Measurements from ENCODE around the gene CSH2. TPM values are rescaled to one million over a fixed set of nuclear protein-coding genes. Genes with fewer than 3 reads are reported as not detected.

CSH2 gene
- total RNA-seq = not detected in 2 replicates

DNA sequence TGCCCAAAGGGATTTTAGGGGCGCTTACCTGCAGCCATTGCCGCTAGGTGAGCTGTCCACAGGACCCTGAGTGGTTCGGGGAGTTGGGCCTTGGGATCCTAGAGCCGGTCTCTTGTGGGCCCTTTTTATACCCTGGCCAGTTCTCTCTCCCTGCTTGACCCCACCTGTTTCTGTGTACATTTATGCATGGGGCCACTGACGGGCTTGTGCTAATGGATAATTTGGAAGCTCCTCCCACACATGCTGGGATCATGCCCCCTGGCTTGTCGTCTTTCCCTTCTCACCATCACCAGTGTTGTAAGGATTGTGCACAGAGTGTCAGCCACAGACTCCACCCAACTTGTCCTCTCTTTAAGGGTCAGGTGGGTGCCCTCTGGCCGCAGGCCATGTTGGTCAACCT is at the start of gene CSH2:
CSH2 (minus strand) TSS at position 101 of the 400 bp plus-strand sequence; CDS start at position 38, 63 bp downstream.

DNA sequence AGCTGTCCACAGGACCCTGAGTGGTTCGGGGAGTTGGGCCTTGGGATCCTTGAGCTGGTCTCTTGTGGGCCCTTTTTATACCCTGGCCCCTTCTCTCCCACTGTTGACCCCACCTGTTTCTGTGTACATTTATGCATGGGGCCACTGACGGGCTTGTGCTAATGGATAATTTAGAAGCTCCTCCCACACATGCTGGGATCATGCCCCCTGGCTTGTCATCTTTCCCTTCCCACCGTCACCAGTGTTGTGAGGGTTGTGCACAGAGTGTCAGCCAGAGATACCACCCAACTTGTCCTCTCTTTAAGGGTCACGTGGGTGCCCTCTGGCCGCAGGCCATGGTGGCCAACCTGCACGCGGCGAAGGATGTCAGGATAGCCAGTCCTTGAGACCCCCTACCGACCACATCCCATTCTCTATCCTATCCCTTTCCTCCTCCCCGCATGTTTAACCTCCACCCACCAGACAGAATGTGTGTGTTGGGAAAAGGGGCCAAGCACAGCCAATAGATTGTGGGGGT is 45.4 kb upstream of the CSH2 start, which contains the start of gene GH1:
GH1 (minus strand) TSS at position 51 of the 517 bp plus-strand sequence. CDS start 63 bp downstream, outside the sequence.

DNA sequence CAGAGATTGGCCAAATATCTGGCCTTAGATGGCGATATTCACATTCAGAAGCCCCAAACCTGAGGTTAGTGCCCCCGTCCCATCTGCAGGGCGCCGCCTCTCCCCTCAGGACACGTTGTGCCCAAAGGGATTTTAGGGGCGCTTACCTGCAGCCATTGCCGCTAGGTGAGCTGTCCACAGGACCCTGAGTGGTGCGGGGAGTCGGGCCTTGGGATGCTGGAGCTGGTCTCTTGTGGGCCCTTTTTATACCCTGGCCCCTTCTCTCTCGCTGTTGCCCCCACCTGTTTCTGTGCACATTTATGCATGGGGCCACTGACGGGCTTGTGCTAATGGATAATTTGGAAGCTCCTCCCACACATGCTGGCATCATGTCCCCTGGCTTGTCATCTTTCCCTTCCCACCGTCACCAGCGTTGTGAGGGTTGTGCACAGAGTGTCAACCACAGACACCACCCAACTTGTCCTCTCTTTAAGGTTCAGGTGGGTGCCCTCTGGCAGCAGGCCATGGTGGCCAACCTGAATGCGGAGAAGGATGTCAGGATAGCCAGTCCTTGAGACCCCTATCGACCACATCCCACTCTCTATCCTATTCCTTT is 37.7 kb upstream of the CSH2 start, which contains the start of gene CSHL1:
CSHL1 (minus strand) TSS at position 218 of the 595 bp plus-strand sequence; CDS start at position 156, 62 bp downstream.

DNA sequence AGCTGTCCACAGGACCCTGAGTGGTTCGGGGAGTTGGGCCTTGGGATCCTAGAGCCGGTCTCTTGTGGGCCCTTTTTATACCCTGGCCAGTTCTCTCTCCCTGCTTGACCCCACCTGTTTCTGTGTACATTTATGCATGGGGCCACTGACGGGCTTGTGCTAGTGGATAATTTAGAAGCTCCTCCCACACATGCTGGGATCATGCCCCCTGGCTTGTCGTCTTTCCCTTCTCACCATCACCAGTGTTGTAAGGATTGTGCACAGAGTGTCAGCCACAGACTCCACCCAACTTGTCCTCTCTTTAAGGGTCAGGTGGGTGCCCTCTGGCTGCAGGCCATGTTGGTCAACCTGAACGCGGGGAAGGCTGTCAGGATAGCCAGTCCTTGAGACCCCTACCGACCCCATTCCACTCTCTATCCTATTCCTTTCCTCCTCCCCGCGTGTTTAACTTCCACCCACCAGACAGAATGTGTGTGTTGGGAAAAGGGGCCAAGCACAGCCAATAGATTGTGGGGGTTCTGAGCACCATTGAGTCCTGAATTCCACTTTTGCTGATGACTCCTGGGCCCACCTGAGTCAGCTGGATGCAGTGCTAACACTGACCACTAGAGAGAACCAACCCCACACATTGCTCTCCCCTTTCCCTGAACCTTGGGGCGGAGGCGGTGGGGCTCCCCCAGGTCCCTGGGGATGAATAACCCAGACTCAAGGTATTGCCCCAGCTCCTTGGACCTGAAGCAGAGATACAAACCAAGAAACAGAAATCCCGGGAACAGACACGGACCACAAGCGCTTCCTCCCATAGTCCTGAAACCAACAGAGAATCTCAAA is 23.3 kb upstream of the CSH2 start, which contains the start of gene CSH1:
CSH1 (minus strand) TSS at position 51 of the 831 bp plus-strand sequence. CDS start 63 bp downstream, outside the sequence.

DNA sequence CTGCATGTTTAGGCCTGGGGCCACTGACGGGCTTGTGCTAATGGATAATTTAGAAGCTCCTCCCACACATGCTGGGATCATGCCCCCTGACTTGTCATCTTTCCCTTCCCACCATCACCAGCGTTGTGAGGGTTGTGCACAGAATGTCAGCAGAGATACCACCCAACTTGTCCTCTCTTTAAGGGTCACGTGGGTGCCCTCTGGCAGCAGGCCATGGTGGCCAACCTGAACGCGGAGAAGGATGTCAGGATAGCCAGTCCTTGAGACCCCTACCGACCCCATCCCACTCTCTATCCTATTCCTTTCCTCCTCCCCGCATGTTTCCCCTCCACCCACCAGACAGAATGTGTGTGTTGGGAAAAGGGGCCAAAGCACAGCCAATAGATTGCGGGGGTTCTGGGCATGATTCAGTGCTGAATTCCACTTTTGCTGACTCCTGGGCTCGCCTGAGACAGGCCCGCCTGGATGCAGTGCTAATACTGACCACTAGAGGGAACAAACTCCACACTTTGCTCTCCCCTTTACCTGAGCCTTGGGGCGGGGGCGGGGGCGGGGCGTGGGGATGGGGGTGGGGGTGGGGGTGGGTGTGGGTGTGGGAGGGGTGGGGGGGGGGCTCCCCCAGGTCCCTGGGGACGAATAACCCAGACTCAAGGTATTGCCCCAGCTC is 8.6 kb upstream of the CSH2 start, which contains the start of gene GH2:
GH2 (minus strand) TSS at position 10 of the 667 bp plus-strand sequence. CDS start 143 bp downstream, outside the sequence.

DNA sequence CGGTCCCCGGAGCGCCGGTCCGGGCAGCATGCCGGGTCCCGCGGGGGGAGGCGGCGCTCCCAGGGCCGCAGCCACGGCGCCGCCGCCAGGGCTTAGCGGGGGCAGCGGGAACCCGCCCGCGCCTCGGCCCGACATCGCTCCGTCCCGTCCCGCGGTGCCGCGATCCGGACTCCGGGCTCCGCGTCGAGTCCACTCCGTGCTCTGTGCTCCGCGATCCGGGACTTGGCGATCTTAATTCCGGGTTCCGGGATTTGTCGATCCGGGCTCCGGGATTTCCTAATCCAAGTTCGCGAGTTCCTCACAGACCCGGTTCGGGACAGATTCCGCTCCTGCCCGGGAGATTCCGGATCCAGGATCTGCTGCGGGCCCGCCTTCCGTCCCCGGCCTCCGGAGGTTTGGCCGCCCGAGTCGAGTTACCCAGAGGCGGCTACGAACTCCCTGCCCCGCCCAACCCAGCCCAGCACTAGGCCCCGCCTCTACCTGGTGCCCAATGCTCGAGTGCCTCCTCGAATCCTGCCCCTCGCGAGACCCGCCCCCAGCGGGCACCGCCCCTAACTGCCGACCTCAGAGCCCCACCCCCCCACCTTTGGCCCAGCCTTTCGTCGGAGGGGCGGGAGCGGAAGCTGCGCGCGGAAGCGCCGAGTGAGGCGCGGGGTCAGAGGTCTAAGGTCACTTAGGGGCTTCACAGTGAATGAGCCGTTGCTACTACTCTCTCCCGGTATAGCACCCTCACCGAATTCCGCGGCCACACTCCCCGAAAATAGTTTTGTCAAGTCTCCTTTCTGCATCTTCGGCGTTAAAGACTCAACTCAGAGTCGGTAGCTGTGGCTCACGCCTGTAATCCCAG is 30.7 kb downstream of the CSH2 start, which contains the start of gene SMARCD2:
SMARCD2 (minus strand) TSS at position 146 of the 847 bp plus-strand sequence; CDS start at position 135, 11 bp downstream.

DNA sequence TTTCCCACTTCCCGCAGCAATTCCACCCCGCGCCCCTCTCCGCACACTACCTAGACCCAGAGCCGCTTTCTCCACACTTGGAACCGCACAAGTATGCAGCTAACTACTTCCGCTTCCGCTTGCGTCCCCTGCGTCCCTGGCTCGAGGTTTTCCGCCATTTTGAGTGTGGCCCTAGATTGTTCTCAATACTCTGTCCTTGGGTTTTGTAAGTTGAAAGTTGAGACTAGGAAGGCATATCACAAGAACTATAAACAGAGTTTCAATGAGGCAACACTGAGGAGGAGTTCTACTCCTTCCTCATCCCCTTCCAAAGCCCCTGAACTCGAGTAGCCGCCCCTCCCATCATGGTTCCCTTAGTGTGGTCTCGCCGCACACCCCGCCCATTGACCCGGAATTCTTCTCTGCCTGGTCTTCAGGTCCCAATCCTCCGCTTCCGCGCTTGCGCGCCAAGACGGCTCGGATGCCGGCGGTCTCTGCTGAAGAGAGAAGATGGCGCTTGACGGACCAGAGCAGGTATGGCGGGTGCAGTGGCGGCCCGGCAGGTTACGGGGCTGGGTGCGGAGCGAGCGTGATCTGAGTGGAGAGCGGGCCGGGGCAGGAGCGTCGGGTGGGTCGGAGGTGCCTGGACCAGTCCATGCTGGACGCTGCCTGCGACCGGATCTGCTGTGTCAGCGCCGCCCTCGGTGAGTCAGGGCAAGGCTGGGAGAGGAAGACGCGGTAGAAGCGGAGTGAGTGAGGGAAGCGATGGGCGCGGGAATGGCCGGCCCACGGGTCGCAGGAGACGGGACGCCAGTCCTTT is 46.3 kb downstream of the CSH2 start, which contains the start of the genes FTSJ3 and PSMC5:
FTSJ3 (minus strand) TSS at position 662 of the 799 bp plus-strand sequence. CDS start 761 bp downstream, outside the sequence.
PSMC5 (plus strand) TSS at position 430 of the 799 bp plus-strand sequence; CDS start at position 490, 60 bp downstream.

Other genes with a start within 250 kb of the CSH2 start
- gene LIMD2, start 173.6 kb downstream of the CSH2 start, total RNA-seq = 39.3 and 61.0 TPM in 2 replicates
- gene STRADA, start 131.9 kb downstream of the CSH2 start, total RNA-seq = 18.2 and 28.7 TPM in 2 replicates
- gene CCDC47, start 100.1 kb downstream of the CSH2 start, total RNA-seq = 32.7 and 46.8 TPM in 2 replicates
- gene DDX42, start 99.5 kb downstream of the CSH2 start, total RNA-seq = 29.7 and 54.5 TPM in 2 replicates
- gene PSMC5, start 46.2 kb downstream of the CSH2 start, total RNA-seq = 52.6 and 65.1 TPM in 2 replicates
- 44.9 and 70.6 TPM in 2 replicates for gene FTSJ3, start 46.0 kb downstream of the CSH2 start, total RNA-seq
- gene SMARCD2, start 31.0 kb downstream of the CSH2 start, total RNA-seq = 91.0 and 180 TPM in 2 replicates
- not detected in 2 replicates for gene GH2, start 8.3 kb upstream of the CSH2 start, total RNA-seq
- not detected in 2 replicates for gene CSH1, start 22.9 kb upstream of the CSH2 start, total RNA-seq
- gene CSHL1, start 37.6 kb upstream of the CSH2 start, total RNA-seq = not detected in 2 replicates
- not detected in 2 replicates for gene GH1, start 45.2 kb upstream of the CSH2 start, total RNA-seq
- not detected in 2 replicates for gene CD79B, start 58.7 kb upstream of the CSH2 start, total RNA-seq
- gene SCN4A, start 99.2 kb upstream of the CSH2 start, total RNA-seq = 0.08 TPM in 1 of 2 replicates, not detected in the other
- gene PRR29, start 124.7 kb upstream of the CSH2 start, total RNA-seq = 0.08 and 0.52 TPM in 2 replicates
- 7.4 and 11.9 TPM in 2 replicates for gene ICAM2, start 147.0 kb upstream of the CSH2 start, total RNA-seq